Subcutaneous adipose tissue (tissue), 4 donors: ENCODE measurements around the gene SYPL2. TPM values are rescaled to one million over a fixed set of nuclear protein-coding genes. Genes with fewer than 3 reads are reported as not detected.

Experiments
- CTCF ChIP-seq: fragments of 450-650 bp; IDR thresholded peaks from one replicate; pipeline ENCODE4 v1.5.1; 2016; ENCODE audit warnings: low read depth, mild to moderate bottlenecking, control low read depth, antibody characterized with exemption, moderate library complexity
- total RNA-seq, 4 donors: library from RNA; depleted of rRNA; stranded (reverse); fragments of >200 nt; gene quantifications; one replicate each; pipeline ENCODE4 v1.1.0, GENCODE V29; 2016

The SYPL2 gene
- total RNA-seq, 4 donors from 2014 or later = 0.22 to 1.3 (median 0.83) TPM

GRCh38 chr1:109487261-109487660, 20.9 kb downstream of the SYPL2 start:
- no peak for TF ChIP-seq CTCF

- no peak for TF ChIP-seq CTCF
These were observed 21.9 kb downstream of the SYPL2 start for GRCh38 chr1:109488201-109488600.

- no peak for TF ChIP-seq CTCF
These were observed 22.4 kb downstream of the SYPL2 start for GRCh38 chr1:109488696-109489095.

GRCh38 chr1:109490029-109490933, 23.9 kb downstream of the SYPL2 start:
- no peak for TF ChIP-seq CTCF

- no peak for TF ChIP-seq CTCF
These were observed 24.6 kb downstream of the SYPL2 start for GRCh38 chr1:109490934-109491302.

- TF ChIP-seq CTCF = no peak
These were observed 25.0 kb downstream of the SYPL2 start for GRCh38 chr1:109491372-109491771.

- TF ChIP-seq CTCF = no peak
These were observed 26.4 kb downstream of the SYPL2 start for GRCh38 chr1:109492779-109493178.
